ENCODE results near the gene DLEC1.
A peak's percentile ranks its signal among the peaks of the same experiment; 100 is the strongest.

The DLEC1 gene

GRCh38 chr3:38022896-38023709, 15.9 kb upstream of the DLEC1 start:
- Histone ChIP-seq H3K27me3 (ENCODE audit: low read length) (no peaks in the 10 kb centered on the region), H3K9ac (ENCODE audit: low read length) (no peak overlapping the region), H3K9me3 (ENCODE audit: insufficient read depth, low read length) (no peaks in the 10 kb centered on the region), H3K27ac (ENCODE audit: low read depth, low read length) (no peak overlapping the region), H3F3A (ENCODE audit: insufficient read depth) (peaks cover 17% of the 10 kb centered on the region), H3K36me3 (ENCODE audit: low read length) (no peaks in the 10 kb centered on the region), H4K20me1 (ENCODE audit: low read depth, low read length) (no peaks in the 10 kb centered on the region), H3K4me2 (ENCODE audit: low read depth, low read length, poor library complexity, severe bottlenecking) (peak overlapping the region; percentile 80), H3K9me2 (replicated peaks; ENCODE audit: insufficient read depth, low read length) (no peaks in the 10 kb centered on the region), H3K79me2 (ENCODE audit: insufficient read depth, low read length) (no peaks in the 10 kb centered on the region), H2AFZ (ENCODE audit: low read depth, low read length, severe bottlenecking) (no peak overlapping the region), H3K4me3 (ENCODE audit: insufficient read depth, low read length, poor library complexity, severe bottlenecking) (no peak overlapping the region)
- TF ChIP-seq EZH2phosphoT487 (conservative IDR thresholded peaks at IDR 0.05; ENCODE audit: low read length) = no peak
- no peak for TF ChIP-seq CTCF (IDR thresholded peaks at IDR 0.05; ENCODE audit: insufficient read depth, low read length, poor library complexity, severe bottlenecking)

GRCh38 chr3:38026856-38027255, 12.2 kb upstream of the DLEC1 start:
- Histone ChIP-seq H3K27ac (ENCODE audit: low read depth, low read length) (no peak overlapping the region), H4K20me1 (ENCODE audit: low read depth, low read length) (no peaks in the 10 kb centered on the region), H3F3A (ENCODE audit: insufficient read depth) (peaks cover 17% of the 10 kb centered on the region), H3K4me2 (ENCODE audit: low read depth, low read length, poor library complexity, severe bottlenecking) (no peak overlapping the region), H3K36me3 (ENCODE audit: low read length) (no peaks in the 10 kb centered on the region), H3K79me2 (ENCODE audit: insufficient read depth, low read length) (no peaks in the 10 kb centered on the region), H3K27me3 (ENCODE audit: low read length) (no peaks in the 10 kb centered on the region), H3K4me3 (ENCODE audit: insufficient read depth, low read length, poor library complexity, severe bottlenecking) (no peak overlapping the region), H3K9ac (ENCODE audit: low read length) (no peak overlapping the region), H3K9me2 (replicated peaks; ENCODE audit: insufficient read depth, low read length) (no peaks in the 10 kb centered on the region), H3K9me3 (ENCODE audit: insufficient read depth, low read length) (no peaks in the 10 kb centered on the region), H2AFZ (ENCODE audit: low read depth, low read length, severe bottlenecking) (no peak overlapping the region)
- TF ChIP-seq EZH2phosphoT487 (conservative IDR thresholded peaks at IDR 0.05; ENCODE audit: low read length) (no peak), CTCF (IDR thresholded peaks at IDR 0.05; ENCODE audit: insufficient read depth, low read length, poor library complexity, severe bottlenecking) (no peak)

- Histone ChIP-seq H3K36me3 (ENCODE audit: low read length) (no peaks in the 10 kb centered on the region), H3K27me3 (ENCODE audit: low read length) (no peaks in the 10 kb centered on the region), H3K9me2 (replicated peaks; ENCODE audit: insufficient read depth, low read length) (no peaks in the 10 kb centered on the region), H3K4me3 (ENCODE audit: insufficient read depth, low read length, poor library complexity, severe bottlenecking) (no peak overlapping the region), H3K9ac (ENCODE audit: low read length) (no peak overlapping the region), H3K9me3 (ENCODE audit: insufficient read depth, low read length) (no peaks in the 10 kb centered on the region), H3F3A (ENCODE audit: insufficient read depth) (peaks cover 17% of the 10 kb centered on the region), H3K79me2 (ENCODE audit: insufficient read depth, low read length) (no peaks in the 10 kb centered on the region), H2AFZ (ENCODE audit: low read depth, low read length, severe bottlenecking) (no peak overlapping the region), H3K4me2 (ENCODE audit: low read depth, low read length, poor library complexity, severe bottlenecking) (no peak overlapping the region), H4K20me1 (ENCODE audit: low read depth, low read length) (no peaks in the 10 kb centered on the region), H3K27ac (ENCODE audit: low read depth, low read length) (no peak overlapping the region)
- TF ChIP-seq CTCF (IDR thresholded peaks at IDR 0.05; ENCODE audit: insufficient read depth, low read length, poor library complexity, severe bottlenecking) = no peak
- TF ChIP-seq EZH2phosphoT487 (conservative IDR thresholded peaks at IDR 0.05; ENCODE audit: low read length) = no peak
Measured at GRCh38 chr3:38027466-38028465, 11.2 kb upstream of the DLEC1 start.

Measured in SU-DHL-6 (cell line).